ENCODE data around the gene CACNA1I.

Gene CACNA1I

GRCh38 chr22:39697790-39698430 lies 127.4 kb downstream of the CACNA1I start:
- no peak for DNase-seq (ENCODE audit: low read depth)

- DNase-seq (ENCODE audit: low read depth), result no peak
These were observed 129.2 kb downstream of the CACNA1I start for GRCh38 chr22:39699631-39700360.

GRCh38 chr22:39700565-39700964 lies 130.0 kb downstream of the CACNA1I start:
- DNase-seq (ENCODE audit: low read depth), result no peak

GRCh38 chr22:39703091-39703490 lies 132.5 kb downstream of the CACNA1I start:
- DNase-seq (ENCODE audit: low read depth), result no peak

- no peak for DNase-seq (ENCODE audit: low read depth)
These were observed 133.5 kb downstream of the CACNA1I start for GRCh38 chr22:39703928-39704639.

GRCh38 chr22:39705386-39705785 lies 134.8 kb downstream of the CACNA1I start:
- DNase-seq (ENCODE audit: low read depth), result no peak

GRCh38 chr22:39706376-39707140 lies 136.0 kb downstream of the CACNA1I start:
- no peak for DNase-seq (ENCODE audit: low read depth)

- no peak for DNase-seq (ENCODE audit: low read depth)
These were observed 136.8 kb downstream of the CACNA1I start for GRCh38 chr22:39707351-39707750.

GRCh38 chr22:39707816-39708215 lies 137.3 kb downstream of the CACNA1I start:
- no peak for DNase-seq (ENCODE audit: low read depth)

GRCh38 chr22:39710380-39711150 lies 140.0 kb downstream of the CACNA1I start:
- DNase-seq (ENCODE audit: low read depth), result no peak

- DNase-seq (ENCODE audit: low read depth), result no peak
These were observed 141.5 kb downstream of the CACNA1I start for GRCh38 chr22:39712081-39712480.

GRCh38 chr22:39712751-39713525 lies 142.4 kb downstream of the CACNA1I start:
- no peak for DNase-seq (ENCODE audit: low read depth)

GRCh38 chr22:39713799-39714290 lies 143.3 kb downstream of the CACNA1I start:
- DNase-seq (ENCODE audit: low read depth), result no peak

- no peak for DNase-seq (ENCODE audit: low read depth)
These were observed 143.8 kb downstream of the CACNA1I start for GRCh38 chr22:39714321-39714720.

GRCh38 chr22:39715778-39716495 lies 145.4 kb downstream of the CACNA1I start:
- no peak for DNase-seq (ENCODE audit: low read depth)

GRCh38 chr22:39716534-39716933 lies 146.0 kb downstream of the CACNA1I start:
- no peak for DNase-seq (ENCODE audit: low read depth)

GRCh38 chr22:39717099-39717498 lies 146.5 kb downstream of the CACNA1I start:
- no peak for DNase-seq (ENCODE audit: low read depth)

GRCh38 chr22:39718206-39718605 lies 147.7 kb downstream of the CACNA1I start:
- no peak for DNase-seq (ENCODE audit: low read depth)

- DNase-seq (ENCODE audit: low read depth), result no peak
These were observed 148.4 kb downstream of the CACNA1I start for GRCh38 chr22:39718921-39719475.

Data from stimulated activated CD8-positive, alpha-beta memory T cell treated with anti-CD3 and anti-CD28 coated beads, Interleukin-12 subunit alpha, Interleukin-12 subunit beta, amount 100 ng/mL, for 4 hours (primary cell).